A673 (cell line): ENCODE data around the gene FOXQ1.

ENCODE experiments used
- CTCF ChIP-seq: fragments of 300-800, 200-600 bp; sonication (generic); conservative IDR thresholded peaks from 2 replicates; pipeline ENCODE4 v1.5.1; 2017; ENCODE audit warnings: low read depth, mild to moderate bottlenecking, antibody characterized with exemption, low read length, moderate library complexity, mixed read lengths
- EZH2 ChIP-seq: fragments of 200-600 bp; sonication (generic); IDR thresholded peaks from 2 replicates; pipeline ENCODE4 v1.6.1; 2017; ENCODE audit warnings: borderline replicate concordance, low read depth, mild to moderate bottlenecking, mixed read lengths, antibody characterized with exemption, low read length; ENCODE audit not compliant: poor library complexity, severe bottlenecking

- no peak for TF ChIP-seq CTCF
- TF ChIP-seq EZH2, result no peak
Observed at GRCh38 chr6:1329708-1330107, 17.8 kb downstream of the FOXQ1 start.
